Thoracic aorta (tissue), 2 donors: ENCODE measurements around the gene LIG4. TPM values are rescaled to one million over a fixed set of nuclear protein-coding genes. Genes with fewer than 3 reads are reported as not detected.
"Not testable (repeated sequence)": the region's sequence is repeated elsewhere in the genome, so short reads cannot be mapped to it uniquely, and the experiment has no call there.

Source experiments
- ATAC-seq: fragments of 150-250 bp; one replicate; pipeline ENCODE4 v1.8.0; 2017; ENCODE audit warnings: low read depth; ENCODE audit not compliant: insufficient number of reproducible peaks, low FRiP score
- DNase-seq: peaks from one replicate; pipeline ENCODE4 v3.0.0-alpha.2; 2020; ENCODE audit warnings: low spot score
- H3K27ac ChIP-seq, 2 donors: fragments of 200-600 bp; sonication (generic); 1 replicate in 1 of 2; 2 replicates in 1 of 2; pipeline ENCODE4 v1.5.1; 2016; ENCODE audit warnings: mild to moderate bottlenecking in 2 of 2, moderate library complexity in 2 of 2
- H3K27me3 ChIP-seq: fragments of 200-600 bp; sonication (generic); replicated peaks from 2 replicates; pipeline ENCODE4 v1.6.0; 2016; ENCODE audit warnings: mild to moderate bottlenecking; ENCODE audit not compliant: insufficient read depth
- H3K36me3 ChIP-seq: fragments of 200-600 bp; sonication (generic); one replicate; pipeline ENCODE4 v1.5.1; 2016
- H3K4me1 ChIP-seq, 2 donors: fragments of 200-600 bp; sonication (generic); 1 replicate in 1 of 2; 2 replicates in 1 of 2; pipeline versions ENCODE4 v1.5.1 to v1.6.0; 2016; ENCODE audit warnings: low read depth in 2 of 2, mild to moderate bottlenecking in 1 of 2; ENCODE audit not compliant: control insufficient read depth in 1 of 2
- H3K4me3 ChIP-seq: fragments of 200-600 bp; sonication (generic); 2 replicates; pipeline ENCODE4 v1.5.1; 2016; ENCODE audit warnings: mild to moderate bottlenecking
- H3K9me3 ChIP-seq: fragments of 200-600 bp; sonication (generic); 2 replicates; pipeline ENCODE4 v1.5.1; 2016
- CTCF ChIP-seq: fragments of 200-600 bp; sonication (generic); IDR thresholded peaks from one replicate; pipeline ENCODE4 v1.5.1; 2019; ENCODE audit warnings: antibody characterized with exemption
- total RNA-seq, 2 donors: library from RNA; depleted of rRNA; stranded (reverse); fragments of >200 nt; gene quantifications; one replicate each; pipeline versions ENCODE4 v1.1.0 to v1.2.3, GENCODE V29; 2016

Gene LIG4
- total RNA-seq, 2 donors from 2014 or later: 7.8 to 11.9 TPM

GRCh38 chr13:108218044-108218974 is 3.0 kb upstream of the LIG4 start, which contains the start of gene ABHD13:
Gene ABHD13, plus strand, starts transcription at chr13:108218392. Its CDS starts 10,827 bp downstream, at chr13:108229219.
- H3K4me3 ChIP-seq: peak within 1 kb of the TSS; percentile 80
- peak within 1 kb of the TSS; percentile 74 to 76 for H3K27ac ChIP-seq
- peaks cover 22 to 61% of the 10 kb centered on the region in 2 donors for H3K4me1 ChIP-seq
- DNase-seq (peak; percentile 68), ATAC-seq (peak; percentile 89)
- peak; percentile 16 for TF ChIP-seq CTCF
- H3K27me3 ChIP-seq: no peaks in the 10 kb centered on the region
- no peaks in the 10 kb centered on the region for H3K36me3 ChIP-seq
- H3K9me3 ChIP-seq: no peaks in the 10 kb centered on the region

- not testable (repeated sequence) for H3K27me3 ChIP-seq, H3K9me3 ChIP-seq, H3K36me3 ChIP-seq, DNase-seq, ATAC-seq
- Histone ChIP-seq H3K27ac (peak overlapping the region; percentile 74 to 76), H3K4me3 (peak overlapping the region; percentile 80), H3K4me1 (peaks cover 22 to 57% of the 10 kb centered on the region in 2 donors)
Observed at GRCh38 chr13:108217307-108218043, 2.1 kb upstream of the LIG4 start.

GRCh38 chr13:108214441-108215271 is 680 bp downstream of the LIG4 start:
- DNase-seq (no peak), ATAC-seq (no peak)
- Histone ChIP-seq H3K4me3 (peak overlapping the region; percentile 79), H3K9me3 (no peaks in the 10 kb centered on the region), H3K36me3 (peaks cover 5% of the 10 kb centered on the region), H3K4me1 (peaks cover 13 to 35% of the 10 kb centered on the region in 2 donors), H3K27me3 (no peaks in the 10 kb centered on the region), H3K27ac (peak overlapping the region; percentile 19 to 40)
- no peak for TF ChIP-seq CTCF

- peaks cover 9 to 28% of the 10 kb centered on the region in 2 donors for H3K4me1 ChIP-seq
- H3K36me3 ChIP-seq: peaks cover 5% of the 10 kb centered on the region
- no peak for ATAC-seq
- peak overlapping the region in 1 of 2 donors; percentile 40 for H3K27ac ChIP-seq
- H3K27me3 ChIP-seq: no peaks in the 10 kb centered on the region
- DNase-seq: no peak
- H3K4me3 ChIP-seq: peak overlapping the region; percentile 79
- no peaks in the 10 kb centered on the region for H3K9me3 ChIP-seq
- no peak for TF ChIP-seq CTCF
Observed at GRCh38 chr13:108213946-108214345, 1.4 kb downstream of the LIG4 start.

GRCh38 chr13:108212886-108213285 is 2.5 kb downstream of the LIG4 start:
- H3K36me3 ChIP-seq: peaks cover 5% of the 10 kb centered on the region
- H3K27me3 ChIP-seq: no peaks in the 10 kb centered on the region
- no peaks in the 10 kb centered on the region for H3K9me3 ChIP-seq
- no peak for ATAC-seq
- H3K4me3 ChIP-seq: no peak overlapping the region
- H3K27ac ChIP-seq: no peak overlapping the region
- DNase-seq: no peak
- H3K4me1 ChIP-seq: peaks cover 9 to 27% of the 10 kb centered on the region in 2 donors
- no peak for TF ChIP-seq CTCF
